HEK293T (cell line): ENCODE data around the gene MED9.

Experiments
- CTCF ChIA-PET: fragments of 350-600 bp; formaldehyde crosslinking; extraction: SDS; loops from one replicate; lab custom pipeline; 2021; ENCODE audit warnings: antibody characterized with exemption, inconsistent platforms; lab: Yijun Ruan, JAX
- POLR2A ChIA-PET: fragments of 350-600 bp; formaldehyde crosslinking; extraction: SDS; loops from one replicate; lab custom pipeline; 2020; ENCODE audit warnings: antibody characterized with exemption, inconsistent platforms; lab: Yijun Ruan, JAX
- DNase-seq: peaks from one replicate; pipeline ENCODE4 v3.0.0; 2012; ENCODE audit warnings: mixed read lengths; ENCODE audit errors: extremely low spot score
- ARNT ChIP-seq: fragments of 450-650 bp; IDR thresholded peaks from 2 replicates; pipeline ENCODE4 v1.6.1; 2017; ENCODE audit warnings: mild to moderate bottlenecking
- BHLHE40 ChIP-seq: fragments of 450-650 bp; IDR thresholded peaks from 2 replicates; pipeline ENCODE4 v1.6.1; 2016; ENCODE audit warnings: mild to moderate bottlenecking, moderate library complexity, borderline replicate concordance
- CTBP1 ChIP-seq: fragments of 450-650 bp; IDR thresholded peaks from 2 replicates; pipeline ENCODE4 v1.6.1; 2016; ENCODE audit warnings: borderline replicate concordance
- ELF4 ChIP-seq: fragments of 450-650 bp; IDR thresholded peaks from 2 replicates; pipeline ENCODE4 v1.6.1; 2017; ENCODE audit warnings: antibody characterized with exemption
- FOXA1 ChIP-seq: fragments of 450-650 bp; IDR thresholded peaks from 2 replicates; pipeline ENCODE4 v1.6.1; 2016; ENCODE audit warnings: mild to moderate bottlenecking
- FOXK2 ChIP-seq: fragments of 450-650 bp; IDR thresholded peaks from 2 replicates; pipeline ENCODE4 v1.6.1; 2016; ENCODE audit warnings: mild to moderate bottlenecking
- FOXM1 ChIP-seq: fragments of 450-650 bp; IDR thresholded peaks from 2 replicates; pipeline ENCODE4 v1.6.1; 2017; ENCODE audit warnings: mild to moderate bottlenecking, borderline replicate concordance
- HDGF ChIP-seq: fragments of 450-650 bp; IDR thresholded peaks from 2 replicates; pipeline ENCODE4 v1.6.1; 2017; ENCODE audit warnings: antibody characterized with exemption, borderline replicate concordance
- L3MBTL2 ChIP-seq: fragments of 450-650 bp; conservative IDR thresholded peaks from 2 replicates; pipeline ENCODE4 v1.6.1; 2016; ENCODE audit warnings: mild to moderate bottlenecking
- LEF1 ChIP-seq: fragments of 450-650 bp; IDR thresholded peaks from 2 replicates; pipeline ENCODE4 v1.6.1; 2017; ENCODE audit warnings: mild to moderate bottlenecking, borderline replicate concordance
- NFRKB ChIP-seq: fragments of 450-650 bp; IDR thresholded peaks from 2 replicates; pipeline ENCODE4 v1.6.1; 2016; ENCODE audit warnings: mild to moderate bottlenecking, moderate library complexity
- PKNOX1 ChIP-seq: fragments of 450-650 bp; IDR thresholded peaks from 2 replicates; pipeline ENCODE4 v1.6.1; 2016
- SP1 ChIP-seq: fragments of 450-650 bp; IDR thresholded peaks from 2 replicates; pipeline ENCODE4 v1.6.1; 2017
- SUZ12 ChIP-seq: fragments of 450-650 bp; IDR thresholded peaks from 2 replicates; pipeline ENCODE4 v1.6.1; 2016; ENCODE audit warnings: mild to moderate bottlenecking
- TARDBP ChIP-seq: fragments of 450-650 bp; IDR thresholded peaks from 2 replicates; pipeline ENCODE4 v1.6.1; 2016
- ZNF384 ChIP-seq: fragments of 450-650 bp; IDR thresholded peaks from 2 replicates; pipeline ENCODE4 v1.6.1; 2016

MED9 gene

GRCh38 chr17:17508019-17508535, 31.3 kb downstream of the MED9 start:
- POLR2A ChIA-PET: no interaction called here
- TF ChIP-seq FOXA1 (no peak), PKNOX1 (no peak), TARDBP (no peak), ZNF384 (no peak), SP1 (no peak), L3MBTL2 (no peak), FOXM1 (no peak), SUZ12 (no peak), FOXK2 (no peak), CTBP1 (no peak)
- no peak for DNase-seq
- CTCF ChIA-PET: interaction anchor here (0.9 kb wide), 1 partner anchor 9 kb away, joined by 3 read pairs; no protein-coding TSS in a partner anchor

GRCh38 chr17:17508646-17509591, 32.1 kb downstream of the MED9 start:
- ChIA-PET CTCF (interaction anchor here (2.3 kb wide), 1 partner anchor 60 kb away, joined by 8 read pairs; no protein-coding TSS in a partner anchor), POLR2A (interaction anchor here (1.0 kb wide), 1 partner anchor 15 kb away, joined by 3 read pairs; no protein-coding TSS in a partner anchor)
- DNase-seq: no peak
- TF ChIP-seq FOXK2: no peak
- no peak for TF ChIP-seq BHLHE40
- no peak for TF ChIP-seq FOXM1
- no peak for TF ChIP-seq SP1
- no peak for TF ChIP-seq ELF4
- TF ChIP-seq CTBP1: no peak
- TF ChIP-seq FOXA1: no peak
- TF ChIP-seq NFRKB: no peak
- TF ChIP-seq ZNF384: no peak
- no peak for TF ChIP-seq LEF1
- no peak for TF ChIP-seq TARDBP
- no peak for TF ChIP-seq ARNT
- TF ChIP-seq SUZ12: no peak
- TF ChIP-seq PKNOX1: no peak
- TF ChIP-seq L3MBTL2: no peak
- TF ChIP-seq HDGF: no peak

GRCh38 chr17:17509601-17510425, 33.0 kb downstream of the MED9 start:
- TF ChIP-seq BHLHE40 (no peak), FOXA1 (no peak), NFRKB (no peak), ELF4 (no peak), PKNOX1 (no peak), SP1 (no peak)
- ChIA-PET POLR2A (interaction anchor here (1.0 kb wide), 1 partner anchor 14 kb away, joined by 3 read pairs; no protein-coding TSS in a partner anchor), CTCF (interaction anchor here (0.6 to 2.3 kb wide), 3 partner anchors 13 to 348 kb away, joined by 3 to 8 read pairs (median 3); no protein-coding TSS in a partner anchor)
- DNase-seq: no peak

- ChIA-PET CTCF (interaction anchor here (0.6 to 2.3 kb wide), 4 partner anchors 14 to 347 kb away, joined by 3 to 8 read pairs (median 3); no protein-coding TSS in a partner anchor), POLR2A (interaction anchor here (1.5 kb wide), 1 partner anchor 14 kb away, joined by 4 read pairs; the partner anchor contains the start of gene RASD1)
Observed at GRCh38 chr17:17510456-17511292, 33.9 kb downstream of the MED9 start.

GRCh38 chr17:17511293-17511741, 34.5 kb downstream of the MED9 start:
- ChIA-PET POLR2A (interaction anchor here (1.5 kb wide), 1 partner anchor 15 kb away, joined by 4 read pairs; the partner anchor contains the start of gene RASD1), CTCF (interaction anchor here (2.2 to 2.3 kb wide), 2 partner anchors 14 to 57 kb away, joined by 8 read pairs; partner anchors contain the start of gene RASD1)
- TF ChIP-seq SUZ12 (no peak), SP1 (no peak), CTBP1 (no peak)
- DNase-seq: no peak

More at GRCh38 chr17:17510456-17511292, 33.9 kb downstream of the MED9 start:
- TF ChIP-seq SUZ12: no peak
- no peak for TF ChIP-seq ZNF384
- TF ChIP-seq ARNT: no peak
- no peak for TF ChIP-seq NFRKB
- DNase-seq: no peak
